ENCODE data around the gene KRT37.

Gene KRT37

GRCh38 chr17:41394254-41394996 is 30.0 kb downstream of the KRT37 start:
- no peak for DNase-seq
- no peak overlapping the region for H3K18ac ChIP-seq (ENCODE audit: low read length)
- H3K79me2 ChIP-seq (ENCODE audit: control insufficient read depth, insufficient read depth, low read length) = no peaks in the 10 kb centered on the region
- H4K5ac ChIP-seq (ENCODE audit: low read length) = no peak overlapping the region
- H3K4me2 ChIP-seq (ENCODE audit: low read length) = no peak overlapping the region
- H4K8ac ChIP-seq (ENCODE audit: low read depth, low read length) = no peak overlapping the region
- WGBS (ENCODE audit: extremely low coverage, insufficient coverage, low lambda C conversion rate) = no CpG with 5 or more reads among the region's 10 CpGs
- H2BK120ac ChIP-seq (ENCODE audit: low read depth, low read length) = no peak overlapping the region
- H3K4me3 ChIP-seq (ENCODE audit: low read length) = no peak overlapping the region
- no peak overlapping the region for H2BK15ac ChIP-seq (replicated peaks; ENCODE audit: low read depth)
- H3K4ac ChIP-seq (ENCODE audit: low read depth, low read length) = no peak overlapping the region
- no peaks in the 10 kb centered on the region for H3K27me3 ChIP-seq (ENCODE audit: insufficient read depth, low read length, poor library complexity)
- no peak overlapping the region for H3K27ac ChIP-seq (ENCODE audit: low read depth, low read length)
- no peaks in the 10 kb centered on the region for H3K79me1 ChIP-seq (ENCODE audit: low read length)
- no peaks in the 10 kb centered on the region for H3K4me1 ChIP-seq (ENCODE audit: control insufficient read depth, low read depth, low read length)
- no peak overlapping the region for H3K56ac ChIP-seq (ENCODE audit: low read length)
- no peaks in the 10 kb centered on the region for H3K36me3 ChIP-seq (ENCODE audit: control insufficient read depth, insufficient read depth, low read length)
- H3K9ac ChIP-seq (ENCODE audit: low read length) = no peak overlapping the region
- H3K23ac ChIP-seq (ENCODE audit: low read length) = no peak overlapping the region
- no peak overlapping the region for H2BK5ac ChIP-seq (ENCODE audit: low read length)
- H2AK5ac ChIP-seq (ENCODE audit: low read length) = no peak overlapping the region

- H3K79me2 ChIP-seq (ENCODE audit: control insufficient read depth, insufficient read depth, low read length) = no peaks in the 10 kb centered on the region
- H3K36me3 ChIP-seq (ENCODE audit: control insufficient read depth, insufficient read depth, low read length) = no peaks in the 10 kb centered on the region
- H2BK15ac ChIP-seq (replicated peaks; ENCODE audit: low read depth) = no peak overlapping the region
- no peak overlapping the region for H4K5ac ChIP-seq (ENCODE audit: low read length)
- no peak overlapping the region for H4K8ac ChIP-seq (ENCODE audit: low read depth, low read length)
- H3K4me2 ChIP-seq (ENCODE audit: low read length) = no peak overlapping the region
- H2BK5ac ChIP-seq (ENCODE audit: low read length) = no peak overlapping the region
- no peak overlapping the region for H3K56ac ChIP-seq (ENCODE audit: low read length)
- no peaks in the 10 kb centered on the region for H3K4me1 ChIP-seq (ENCODE audit: control insufficient read depth, low read depth, low read length)
- no peak overlapping the region for H3K23ac ChIP-seq (ENCODE audit: low read length)
- no peak overlapping the region for H3K4me3 ChIP-seq (ENCODE audit: low read length)
- H3K27me3 ChIP-seq (ENCODE audit: insufficient read depth, low read length, poor library complexity) = no peaks in the 10 kb centered on the region
- H2AK5ac ChIP-seq (ENCODE audit: low read length) = no peak overlapping the region
- H3K79me1 ChIP-seq (ENCODE audit: low read length) = no peaks in the 10 kb centered on the region
- no peak overlapping the region for H3K27ac ChIP-seq (ENCODE audit: low read depth, low read length)
- no peak overlapping the region for H3K4ac ChIP-seq (ENCODE audit: low read depth, low read length)
- no peak overlapping the region for H3K18ac ChIP-seq (ENCODE audit: low read length)
- no peak overlapping the region for H3K9ac ChIP-seq (ENCODE audit: low read length)
- H2BK120ac ChIP-seq (ENCODE audit: low read depth, low read length) = no peak overlapping the region
- no CpG with 5 or more reads among the region's 10 CpGs for WGBS (ENCODE audit: extremely low coverage, insufficient coverage, low lambda C conversion rate)
- no peak for DNase-seq
Observed at GRCh38 chr17:41393826-41394225, 30.6 kb downstream of the KRT37 start.

DNA sequence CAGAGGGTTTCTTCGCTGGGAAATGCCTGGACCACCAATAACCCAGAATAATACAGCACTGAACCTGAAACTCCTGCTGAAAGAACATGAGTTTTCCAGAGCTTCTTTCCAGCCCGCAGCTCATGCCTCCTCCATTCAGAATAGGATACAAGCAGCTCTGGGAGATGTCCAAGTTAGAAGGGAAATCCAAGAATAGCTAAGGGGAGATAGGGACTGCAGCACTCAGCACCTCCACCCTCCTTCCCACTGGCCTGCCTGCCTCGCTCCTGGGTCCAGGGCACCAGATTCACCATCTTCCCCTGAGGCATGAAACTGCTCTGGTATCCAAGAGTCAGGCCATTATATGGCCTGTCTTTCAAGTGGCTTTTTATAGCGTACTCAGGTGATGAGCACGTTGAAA is 31.1 kb downstream of the KRT37 start:
- no CpG with 5 or more reads among the region's 5 CpGs for WGBS (ENCODE audit: extremely low coverage, insufficient coverage, low lambda C conversion rate)
- no peak overlapping the region for H3K27ac ChIP-seq (ENCODE audit: low read depth, low read length)
- H3K79me1 ChIP-seq (ENCODE audit: low read length) = no peaks in the 10 kb centered on the region
- no peaks in the 10 kb centered on the region for H3K27me3 ChIP-seq (ENCODE audit: insufficient read depth, low read length, poor library complexity)
- H3K56ac ChIP-seq (ENCODE audit: low read length) = no peak overlapping the region
- H3K36me3 ChIP-seq (ENCODE audit: control insufficient read depth, insufficient read depth, low read length) = no peaks in the 10 kb centered on the region
- H4K8ac ChIP-seq (ENCODE audit: low read depth, low read length) = no peak overlapping the region
- no peak overlapping the region for H2BK15ac ChIP-seq (replicated peaks; ENCODE audit: low read depth)
- no peaks in the 10 kb centered on the region for H3K79me2 ChIP-seq (ENCODE audit: control insufficient read depth, insufficient read depth, low read length)
- no peak overlapping the region for H3K9ac ChIP-seq (ENCODE audit: low read length)
- no peak overlapping the region for H3K23ac ChIP-seq (ENCODE audit: low read length)
- no peak overlapping the region for H2BK120ac ChIP-seq (ENCODE audit: low read depth, low read length)
- DNase-seq = no peak
- no peak overlapping the region for H3K4me3 ChIP-seq (ENCODE audit: low read length)
- no peak overlapping the region for H3K4ac ChIP-seq (ENCODE audit: low read depth, low read length)
- H4K5ac ChIP-seq (ENCODE audit: low read length) = no peak overlapping the region
- H3K18ac ChIP-seq (ENCODE audit: low read length) = no peak overlapping the region
- no peak overlapping the region for H2AK5ac ChIP-seq (ENCODE audit: low read length)
- H3K4me1 ChIP-seq (ENCODE audit: control insufficient read depth, low read depth, low read length) = no peaks in the 10 kb centered on the region
- no peak overlapping the region for H3K4me2 ChIP-seq (ENCODE audit: low read length)
- no peak overlapping the region for H2BK5ac ChIP-seq (ENCODE audit: low read length)

- H3K36me3 ChIP-seq (ENCODE audit: control insufficient read depth, insufficient read depth, low read length) = no peaks in the 10 kb centered on the region
- H3K56ac ChIP-seq (ENCODE audit: low read length) = no peak overlapping the region
- H3K18ac ChIP-seq (ENCODE audit: low read length) = no peak overlapping the region
- no peak overlapping the region for H3K4me2 ChIP-seq (ENCODE audit: low read length)
- WGBS (ENCODE audit: extremely low coverage, insufficient coverage, low lambda C conversion rate) = no CpG with 5 or more reads among the region's 1 CpG
- no peaks in the 10 kb centered on the region for H3K79me1 ChIP-seq (ENCODE audit: low read length)
- H4K5ac ChIP-seq (ENCODE audit: low read length) = no peak overlapping the region
- no peak for DNase-seq
- no peak overlapping the region for H2BK120ac ChIP-seq (ENCODE audit: low read depth, low read length)
- H3K27me3 ChIP-seq (ENCODE audit: insufficient read depth, low read length, poor library complexity) = no peaks in the 10 kb centered on the region
- H3K79me2 ChIP-seq (ENCODE audit: control insufficient read depth, insufficient read depth, low read length) = no peaks in the 10 kb centered on the region
- no peak overlapping the region for H2AK5ac ChIP-seq (ENCODE audit: low read length)
- H3K9ac ChIP-seq (ENCODE audit: low read length) = no peak overlapping the region
- no peak overlapping the region for H3K27ac ChIP-seq (ENCODE audit: low read depth, low read length)
- no peaks in the 10 kb centered on the region for H3K4me1 ChIP-seq (ENCODE audit: control insufficient read depth, low read depth, low read length)
- H4K8ac ChIP-seq (ENCODE audit: low read depth, low read length) = no peak overlapping the region
- H3K23ac ChIP-seq (ENCODE audit: low read length) = no peak overlapping the region
- H2BK15ac ChIP-seq (replicated peaks; ENCODE audit: low read depth) = no peak overlapping the region
- H3K4me3 ChIP-seq (ENCODE audit: low read length) = no peak overlapping the region
- no peak overlapping the region for H2BK5ac ChIP-seq (ENCODE audit: low read length)
- H3K4ac ChIP-seq (ENCODE audit: low read depth, low read length) = no peak overlapping the region
Observed at GRCh38 chr17:41392278-41392677, 32.1 kb downstream of the KRT37 start.

GRCh38 chr17:41391535-41391934 is 32.9 kb downstream of the KRT37 start:
- Histone ChIP-seq H3K4me1 (ENCODE audit: control insufficient read depth, low read depth, low read length) (no peaks in the 10 kb centered on the region), H3K36me3 (ENCODE audit: control insufficient read depth, insufficient read depth, low read length) (no peaks in the 10 kb centered on the region), H2BK5ac (ENCODE audit: low read length) (no peak overlapping the region), H3K27ac (ENCODE audit: low read depth, low read length) (no peak overlapping the region), H3K79me1 (ENCODE audit: low read length) (no peaks in the 10 kb centered on the region), H2BK15ac (replicated peaks; ENCODE audit: low read depth) (no peak overlapping the region), H4K8ac (ENCODE audit: low read depth, low read length) (no peak overlapping the region), H3K27me3 (ENCODE audit: insufficient read depth, low read length, poor library complexity) (no peaks in the 10 kb centered on the region), H3K4me3 (ENCODE audit: low read length) (no peak overlapping the region), H3K4me2 (ENCODE audit: low read length) (no peak overlapping the region), H3K79me2 (ENCODE audit: control insufficient read depth, insufficient read depth, low read length) (no peaks in the 10 kb centered on the region), H4K5ac (ENCODE audit: low read length) (no peak overlapping the region), H3K23ac (ENCODE audit: low read length) (no peak overlapping the region), H3K18ac (ENCODE audit: low read length) (no peak overlapping the region), H2AK5ac (ENCODE audit: low read length) (no peak overlapping the region), H3K4ac (ENCODE audit: low read depth, low read length) (no peak overlapping the region), H3K9ac (ENCODE audit: low read length) (no peak overlapping the region), H3K56ac (ENCODE audit: low read length) (no peak overlapping the region), H2BK120ac (ENCODE audit: low read depth, low read length) (no peak overlapping the region)
- DNase-seq = no peak
- WGBS (ENCODE audit: extremely low coverage, insufficient coverage, low lambda C conversion rate) = no CpG with 5 or more reads among the region's 2 CpGs

DNA sequence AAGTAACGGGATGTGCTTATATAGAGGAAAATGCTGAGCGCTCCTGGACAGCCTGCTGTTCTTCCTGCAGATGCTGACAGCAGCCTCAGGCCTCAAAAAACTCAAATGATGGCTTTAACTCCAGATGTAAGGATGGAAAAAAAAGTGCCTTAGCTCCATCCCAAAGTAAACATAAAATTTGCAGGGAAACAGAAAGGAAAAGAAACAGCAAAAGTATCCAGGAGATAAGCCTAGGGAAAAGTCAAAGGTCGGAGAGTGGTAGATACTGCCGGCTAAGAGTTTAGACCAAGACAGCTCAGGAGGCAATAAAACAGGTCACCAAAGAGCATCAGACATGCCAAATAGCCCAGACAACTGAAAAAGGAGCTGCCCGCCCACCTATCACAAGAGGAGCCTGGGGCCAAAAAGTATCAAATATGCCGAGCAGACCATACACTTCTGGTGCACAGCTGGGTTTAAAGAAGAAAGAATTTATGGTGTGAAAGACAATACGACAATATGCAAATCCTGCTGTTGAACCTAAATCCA is 33.9 kb downstream of the KRT37 start:
- H3K79me1 ChIP-seq (ENCODE audit: low read length) = no peaks in the 10 kb centered on the region
- H3K4me2 ChIP-seq (ENCODE audit: low read length) = no peak overlapping the region
- no peak overlapping the region for H3K4ac ChIP-seq (ENCODE audit: low read depth, low read length)
- H2BK120ac ChIP-seq (ENCODE audit: low read depth, low read length) = no peak overlapping the region
- H3K56ac ChIP-seq (ENCODE audit: low read length) = no peak overlapping the region
- no peak overlapping the region for H3K18ac ChIP-seq (ENCODE audit: low read length)
- no peak overlapping the region for H4K5ac ChIP-seq (ENCODE audit: low read length)
- no peak overlapping the region for H3K23ac ChIP-seq (ENCODE audit: low read length)
- WGBS (ENCODE audit: extremely low coverage, insufficient coverage, low lambda C conversion rate) = no CpG with 5 or more reads among the region's 7 CpGs
- no peak overlapping the region for H3K4me3 ChIP-seq (ENCODE audit: low read length)
- H3K36me3 ChIP-seq (ENCODE audit: control insufficient read depth, insufficient read depth, low read length) = no peaks in the 10 kb centered on the region
- no peak overlapping the region for H3K27ac ChIP-seq (ENCODE audit: low read depth, low read length)
- no peaks in the 10 kb centered on the region for H3K79me2 ChIP-seq (ENCODE audit: control insufficient read depth, insufficient read depth, low read length)
- H3K4me1 ChIP-seq (ENCODE audit: control insufficient read depth, low read depth, low read length) = no peaks in the 10 kb centered on the region
- DNase-seq = no peak
- H4K8ac ChIP-seq (ENCODE audit: low read depth, low read length) = no peak overlapping the region
- H2BK5ac ChIP-seq (ENCODE audit: low read length) = no peak overlapping the region
- H2AK5ac ChIP-seq (ENCODE audit: low read length) = no peak overlapping the region
- H2BK15ac ChIP-seq (replicated peaks; ENCODE audit: low read depth) = no peak overlapping the region
- no peaks in the 10 kb centered on the region for H3K27me3 ChIP-seq (ENCODE audit: insufficient read depth, low read length, poor library complexity)
- H3K9ac ChIP-seq (ENCODE audit: low read length) = no peak overlapping the region

All from mesendoderm (in vitro differentiated cells).